CD4-positive, alpha-beta T cell treated with Interleukin-2 at 100 ng/mL for 4 hours (primary cell): ENCODE measurements around the gene CMBL.
A peak's percentile ranks its signal among the peaks of the same experiment; 100 is the strongest.
"Not testable (repeated sequence)": the region's sequence is repeated elsewhere in the genome, so short reads cannot be mapped to it uniquely, and the experiment has no call there.

Experiments used
- DNase-seq: peaks from one replicate; pipeline ENCODE4 v3.0.0-alpha.2; 2020; ENCODE audit warnings: low spot score

Gene CMBL

GRCh38 chr5:10307206-10308148 lies at the start of gene CMBL:
CMBL (minus strand) TSS chr5:10307902; CDS start chr5:10290762, 17,140 bp downstream.
- no peak for DNase-seq

GRCh38 chr5:10355071-10355889 lies 47.6 kb upstream of the CMBL start:
- peak; percentile 36 for DNase-seq

GRCh38 chr5:10354048-10354872 lies 46.6 kb upstream of the CMBL start:
- DNase-seq: peak; percentile 28

- DNase-seq: peak; percentile 93
Observed at GRCh38 chr5:10353241-10354047, 45.7 kb upstream of the CMBL start, which contains the start of gene MARCHF6. MARCHF6 (plus strand) TSS chr5:10353695; CDS start chr5:10353899, 204 bp downstream.

GRCh38 chr5:10352430-10353240 lies 44.9 kb upstream of the CMBL start:
- DNase-seq: no peak

- no peak for DNase-seq
Observed at GRCh38 chr5:10351919-10352318, 44.2 kb upstream of the CMBL start.

GRCh38 chr5:10351199-10351905 lies 43.6 kb upstream of the CMBL start:
- DNase-seq: no peak

GRCh38 chr5:10348258-10348657 lies 40.6 kb upstream of the CMBL start:
- DNase-seq: no peak

GRCh38 chr5:10344461-10345106 lies 36.9 kb upstream of the CMBL start:
- DNase-seq: not testable (repeated sequence)

- DNase-seq: no peak
Observed at GRCh38 chr5:10343486-10343885, 35.8 kb upstream of the CMBL start.

- DNase-seq: no peak
Observed at GRCh38 chr5:10339958-10340357, 32.3 kb upstream of the CMBL start.

- DNase-seq: no peak
Observed at GRCh38 chr5:10339058-10339811, 31.5 kb upstream of the CMBL start.

- DNase-seq: no peak
Observed at GRCh38 chr5:10338686-10339057, 31.0 kb upstream of the CMBL start.

GRCh38 chr5:10337986-10338385 lies 30.3 kb upstream of the CMBL start:
- no peak for DNase-seq

GRCh38 chr5:10337107-10337506 lies 29.4 kb upstream of the CMBL start:
- DNase-seq: no peak

GRCh38 chr5:10335711-10336470 lies 28.2 kb upstream of the CMBL start:
- DNase-seq: no peak

- DNase-seq: no peak
Observed at GRCh38 chr5:10334831-10335230, 27.1 kb upstream of the CMBL start.
